ENCODE data around the gene C19orf38.

C19orf38 gene, protein sequence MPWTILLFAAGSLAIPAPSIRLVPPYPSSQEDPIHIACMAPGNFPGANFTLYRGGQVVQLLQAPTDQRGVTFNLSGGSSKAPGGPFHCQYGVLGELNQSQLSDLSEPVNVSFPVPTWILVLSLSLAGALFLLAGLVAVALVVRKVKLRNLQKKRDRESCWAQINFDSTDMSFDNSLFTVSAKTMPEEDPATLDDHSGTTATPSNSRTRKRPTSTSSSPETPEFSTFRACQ

DNA sequence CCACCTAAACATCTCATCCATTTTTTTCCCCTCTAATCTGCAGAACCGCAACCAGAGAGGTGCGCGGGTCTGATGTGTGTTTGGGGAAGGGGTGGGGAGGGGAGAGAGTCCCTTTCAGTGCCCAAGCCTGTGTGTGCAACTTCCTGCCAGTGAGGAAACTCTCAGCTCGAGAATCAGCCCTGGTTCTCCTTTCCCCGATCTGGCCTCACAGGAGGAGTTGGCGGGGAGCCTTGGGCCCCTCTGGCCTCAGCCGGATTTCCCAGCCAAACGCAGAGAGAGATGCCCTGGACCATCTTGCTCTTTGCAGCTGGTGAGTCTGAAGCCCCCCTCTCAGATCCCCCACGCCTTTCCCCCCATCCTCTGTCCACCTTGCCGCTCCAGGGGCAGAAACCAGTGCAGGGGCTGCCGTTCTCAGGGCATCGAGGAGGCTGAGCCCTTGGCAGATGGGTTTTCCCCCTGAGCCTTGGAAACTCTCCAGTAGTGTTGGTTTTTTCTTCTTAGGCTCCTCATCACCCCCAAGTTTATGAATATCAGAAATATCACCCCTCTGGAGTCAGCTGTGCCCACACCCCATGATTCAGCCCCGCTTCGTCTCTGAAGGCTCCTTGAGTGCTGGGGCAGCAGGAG is at the start of gene C19orf38:
TSS of gene C19orf38 (plus strand) at position 186 of the 627 bp plus-strand sequence. CDS start at position 280, 94 bp downstream.
- DNase-seq: no peak

DNA sequence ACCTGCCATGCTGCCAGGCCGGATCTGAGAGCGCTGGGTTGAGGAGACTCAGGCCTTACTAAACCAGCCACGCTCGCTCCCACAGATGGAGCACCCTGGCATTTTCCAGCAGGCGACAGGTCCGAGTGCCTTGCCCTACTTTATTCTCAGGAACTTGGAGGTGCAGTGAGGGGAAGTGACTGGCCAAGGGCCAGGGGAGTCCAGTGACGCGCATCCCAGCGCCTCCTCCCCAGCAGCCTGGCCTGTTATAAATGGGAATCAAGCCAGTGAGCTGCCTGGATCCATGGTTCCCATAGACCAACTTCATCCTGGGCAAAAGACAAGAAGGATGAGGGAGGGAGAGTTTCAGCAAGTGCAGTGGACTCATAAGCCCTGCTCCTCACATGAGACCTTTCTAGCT is 47.7 kb upstream of the C19orf38 start:
- no peak for DNase-seq

DNA sequence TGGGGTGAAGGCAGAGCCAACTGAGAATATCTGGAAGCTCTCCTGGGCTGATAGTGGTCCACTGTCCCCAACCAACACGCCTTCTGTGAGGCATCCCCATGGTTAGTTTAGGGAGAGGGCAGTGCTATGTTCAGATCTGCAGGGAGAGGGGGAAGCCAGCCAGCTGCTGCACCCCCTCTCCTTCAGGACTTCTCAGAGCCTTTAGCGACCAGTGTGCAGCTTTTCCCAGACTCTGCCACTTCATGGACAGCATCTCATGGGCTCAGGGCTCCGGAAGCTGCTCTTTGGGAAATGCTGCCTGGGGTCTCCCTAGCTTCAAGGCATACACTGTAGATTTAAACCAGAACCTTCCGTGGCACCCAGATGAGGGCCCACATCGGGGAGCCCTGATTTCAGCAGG is 45.7 kb upstream of the C19orf38 start:
- DNase-seq: no peak

DNA sequence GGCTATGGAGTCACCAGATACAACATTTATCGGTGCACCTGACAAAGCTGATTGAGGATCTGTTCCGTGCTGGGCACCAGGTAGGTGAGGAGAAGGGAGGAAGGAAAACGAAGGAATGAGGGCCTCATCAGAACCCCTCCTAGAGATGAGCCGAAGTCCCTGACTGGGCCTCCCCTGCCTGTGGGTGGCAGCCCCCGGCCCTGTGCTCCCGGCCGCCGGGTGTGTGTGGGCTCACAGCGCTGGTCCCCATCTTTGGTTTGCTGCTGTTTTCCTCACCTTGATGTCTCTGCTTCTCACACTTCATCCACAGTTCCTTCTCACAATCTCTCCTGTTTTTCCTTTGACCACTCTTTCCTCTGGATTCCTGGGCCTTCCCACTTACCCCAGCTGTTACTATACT is 45.0 kb upstream of the C19orf38 start:
- no peak for DNase-seq

DNA sequence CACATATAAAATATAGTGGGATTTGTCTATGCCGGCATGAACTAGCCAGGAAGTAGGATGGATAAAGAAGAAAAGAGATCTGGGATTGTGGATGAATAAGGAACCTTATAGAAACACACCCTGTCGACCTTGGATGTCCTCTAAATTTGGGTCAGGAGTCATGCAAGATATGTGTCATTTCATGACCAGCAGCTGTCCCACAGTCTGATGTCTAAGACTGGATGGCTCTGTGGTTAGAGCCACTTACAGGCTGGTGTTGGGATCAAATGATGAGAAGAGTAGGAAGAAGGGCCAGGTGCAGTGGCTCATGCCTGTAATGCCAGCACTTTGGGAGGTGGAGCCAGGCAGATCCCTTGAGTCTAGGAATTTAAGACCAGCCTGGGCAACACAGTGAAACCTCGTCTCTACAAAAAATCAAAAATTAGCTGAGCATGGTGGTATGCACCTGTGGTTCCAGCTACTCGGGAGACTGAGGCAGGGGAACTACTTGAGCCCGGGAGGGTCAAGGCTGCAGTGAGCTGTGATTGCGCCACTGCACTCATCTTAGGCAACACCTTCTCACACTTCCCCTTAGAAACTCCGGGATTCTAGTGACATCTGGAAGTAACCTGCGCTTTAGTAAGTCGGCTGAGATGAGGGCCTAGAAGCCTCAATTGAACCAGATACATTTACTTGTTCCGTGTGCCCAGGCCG is 43.0 kb upstream of the C19orf38 start:
- no peak for DNase-seq

DNA sequence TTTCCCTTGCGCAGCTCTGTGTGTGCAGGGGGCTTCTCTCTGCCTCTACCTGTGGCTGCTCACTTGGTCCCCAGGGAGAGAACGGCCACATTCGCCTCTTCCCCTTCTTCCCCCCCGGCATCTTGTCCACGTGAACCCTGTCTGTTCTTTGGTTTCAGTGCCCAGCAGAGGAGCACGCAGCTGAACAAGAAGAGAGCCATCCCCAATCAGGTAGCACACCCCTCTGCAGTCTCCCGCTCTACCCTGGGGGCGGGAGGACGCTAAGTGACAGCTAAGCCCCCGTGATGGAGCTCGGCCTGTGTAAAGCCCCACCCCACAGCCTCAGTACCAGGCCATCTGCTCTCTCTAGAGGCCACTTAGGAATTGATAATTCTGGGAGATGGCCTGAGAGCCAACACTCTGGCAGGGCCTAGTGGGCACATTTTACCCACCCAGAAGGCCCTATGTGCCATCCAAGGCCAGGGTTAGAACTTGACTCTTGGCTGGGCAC is 42.4 kb upstream of the C19orf38 start:
- DNase-seq: no peak

DNA sequence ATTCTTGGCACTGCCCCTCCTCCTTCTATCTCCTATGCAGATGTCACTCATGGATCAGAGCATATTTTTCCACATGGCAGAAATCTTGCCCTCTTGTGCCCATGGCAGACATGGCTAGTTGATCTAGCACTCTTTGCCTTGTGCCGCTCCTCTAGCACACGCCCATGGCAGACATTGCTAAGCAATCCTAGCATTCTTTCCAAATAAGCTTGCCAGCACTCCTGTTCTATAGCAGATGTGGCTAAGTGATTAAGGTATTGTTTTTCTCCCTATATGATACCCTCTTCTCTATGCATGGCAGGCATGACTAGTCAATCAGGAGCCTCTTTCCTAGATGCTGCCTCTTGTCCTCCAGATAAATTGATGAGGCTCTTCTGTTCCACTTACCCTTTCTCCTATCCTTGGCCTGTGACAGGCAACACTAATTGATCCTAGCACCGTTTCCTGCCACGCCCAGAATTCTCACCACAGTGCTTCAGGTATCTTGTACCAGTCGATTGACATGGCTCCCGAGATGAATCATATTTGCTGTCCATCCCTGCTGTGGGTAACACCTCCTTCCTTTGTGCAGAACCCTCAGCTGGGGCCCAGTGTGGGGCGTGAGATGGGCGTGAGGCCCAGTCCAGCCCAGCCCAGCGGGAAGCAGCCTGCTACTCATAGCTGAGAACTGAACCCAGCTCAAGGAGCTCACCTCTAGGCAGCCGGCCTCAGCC is 39.1 kb upstream of the C19orf38 start:
- DNase-seq: no peak

DNA sequence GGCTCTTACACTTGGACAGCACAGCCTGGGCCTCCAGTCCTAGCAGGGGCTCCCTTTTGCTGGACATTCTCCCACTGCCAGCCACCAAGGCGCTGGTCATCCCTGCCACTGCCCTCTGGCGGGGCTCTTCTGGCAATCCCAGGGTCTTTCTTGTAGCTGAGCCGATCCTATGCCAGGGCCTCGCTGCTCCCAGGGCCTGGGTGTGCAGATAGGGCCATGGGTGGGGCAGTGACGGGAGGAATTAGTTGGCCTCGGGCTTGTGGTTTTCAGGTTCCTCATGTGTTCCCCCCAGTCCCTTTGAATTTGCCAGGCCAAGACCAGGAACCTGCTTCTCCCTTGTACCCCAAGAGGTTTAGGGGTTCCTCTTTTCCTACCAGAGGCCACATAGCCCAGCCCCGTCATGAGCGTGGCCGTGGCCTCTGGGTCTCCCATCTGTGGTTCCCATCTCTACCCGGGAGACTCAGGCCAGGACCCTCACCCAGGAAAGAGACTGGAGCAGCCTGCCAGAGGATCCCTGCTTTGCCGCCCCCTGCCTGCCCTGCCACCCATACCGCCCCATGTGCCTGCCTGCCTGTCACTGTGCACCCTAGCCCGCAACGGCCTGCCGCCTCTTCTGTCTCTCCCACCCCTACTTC is 38.4 kb upstream of the C19orf38 start:
- DNase-seq: no peak

DNA sequence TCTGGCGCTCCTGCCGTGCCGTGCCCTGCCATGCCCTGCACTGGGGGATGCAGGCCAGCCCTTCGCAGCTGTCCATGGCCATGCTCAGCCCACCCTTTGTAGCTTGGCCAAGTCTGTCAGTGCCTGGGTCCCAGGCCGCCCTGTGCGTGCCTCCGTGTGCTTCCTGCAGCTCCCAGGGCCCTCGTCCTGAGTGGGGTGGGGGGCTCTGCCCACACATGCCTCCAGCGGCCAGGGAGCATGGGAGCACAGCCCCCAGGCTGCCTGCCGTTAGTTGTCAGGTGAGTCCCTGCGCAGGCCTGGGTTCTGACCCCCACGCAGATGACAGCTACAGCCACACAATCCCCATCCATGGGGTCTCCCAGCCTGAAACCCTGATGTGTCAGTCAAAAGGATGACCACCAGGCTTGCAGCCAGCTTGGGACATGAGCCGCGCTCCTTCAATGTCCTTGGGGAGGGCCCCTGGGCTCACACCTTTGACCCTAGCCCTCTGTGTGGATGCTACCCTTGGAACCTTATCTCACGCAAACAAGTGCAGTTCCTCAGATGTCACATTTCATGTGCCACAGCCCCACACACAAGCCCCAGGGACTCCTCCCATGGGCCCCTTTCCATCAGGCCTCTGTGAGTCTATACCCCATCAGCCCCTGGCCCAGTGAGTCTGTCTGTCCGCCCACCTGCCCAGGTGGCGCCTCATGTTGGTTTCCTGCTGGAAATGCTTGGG is 36.7 kb upstream of the C19orf38 start:
- DNase-seq: no peak

DNA sequence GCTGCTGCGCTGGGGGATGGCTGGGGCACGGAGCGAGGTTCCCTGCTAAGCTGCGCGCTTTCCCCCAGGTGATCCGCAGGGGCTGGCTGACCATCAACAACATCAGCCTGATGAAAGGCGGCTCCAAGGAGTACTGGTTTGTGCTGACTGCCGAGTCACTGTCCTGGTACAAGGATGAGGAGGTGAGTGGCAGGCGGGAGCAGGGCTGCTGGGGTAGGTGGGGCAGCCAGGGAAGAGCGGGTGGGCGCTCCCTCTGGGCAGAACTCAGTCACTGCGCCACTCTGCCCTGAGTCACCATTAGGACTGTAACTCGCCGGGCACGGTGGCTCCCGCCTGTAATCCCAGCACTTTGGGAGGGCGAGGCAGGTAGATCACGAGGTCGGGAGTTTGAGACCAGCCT is 36.0 kb upstream of the C19orf38 start:
- no peak for DNase-seq

DNA sequence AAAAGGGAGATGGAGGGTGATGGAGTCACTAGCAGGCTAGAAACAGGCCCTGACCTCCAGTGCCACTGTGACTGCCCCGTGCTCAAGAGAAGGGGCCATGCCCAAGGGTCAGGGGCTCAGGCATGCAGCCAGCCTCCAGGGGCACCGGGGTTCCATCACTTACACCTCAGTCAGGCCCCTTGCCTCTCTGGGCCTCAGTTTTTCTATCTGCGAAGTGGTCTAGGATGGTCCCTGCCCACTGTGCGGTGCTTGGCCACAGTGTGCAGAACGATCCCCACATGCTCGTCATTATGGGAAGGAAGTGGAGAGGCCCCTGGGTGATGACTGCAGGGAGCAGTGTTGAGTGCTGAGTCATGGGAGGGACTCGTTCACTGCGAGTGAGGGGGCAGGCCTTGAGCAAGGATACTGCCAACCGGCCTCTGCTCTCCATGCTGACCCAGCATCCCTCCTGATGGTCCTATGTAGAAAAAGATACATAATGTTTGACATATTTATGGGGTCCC is 35.3 kb upstream of the C19orf38 start:
- no peak for DNase-seq

DNA sequence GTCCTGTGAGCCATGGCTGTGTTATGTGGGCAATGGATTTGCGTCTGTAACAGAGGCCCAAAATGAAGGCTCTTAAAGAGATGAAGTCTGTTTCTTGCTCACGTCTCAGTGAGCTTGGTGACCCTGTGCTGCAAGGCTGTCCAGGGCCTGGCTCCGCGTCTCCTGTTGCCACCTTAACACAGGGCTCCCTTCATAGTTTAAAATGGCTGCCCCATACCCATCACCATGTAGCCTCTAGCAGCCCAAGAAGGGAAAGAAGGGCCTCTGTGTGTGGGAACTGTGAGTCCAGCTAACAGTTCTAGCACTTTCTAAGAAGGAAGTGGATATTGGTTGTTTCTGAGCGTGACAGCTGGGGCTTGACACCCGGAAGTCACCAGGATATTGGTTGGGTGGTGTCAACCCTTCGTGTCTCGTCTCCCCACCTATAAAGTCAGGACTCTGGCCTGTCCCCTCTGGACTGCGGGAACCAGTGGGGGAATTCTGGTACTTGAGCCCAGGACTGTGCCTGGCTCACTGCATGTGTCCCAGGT is 33.1 kb upstream of the C19orf38 start:
- no peak for DNase-seq

DNA sequence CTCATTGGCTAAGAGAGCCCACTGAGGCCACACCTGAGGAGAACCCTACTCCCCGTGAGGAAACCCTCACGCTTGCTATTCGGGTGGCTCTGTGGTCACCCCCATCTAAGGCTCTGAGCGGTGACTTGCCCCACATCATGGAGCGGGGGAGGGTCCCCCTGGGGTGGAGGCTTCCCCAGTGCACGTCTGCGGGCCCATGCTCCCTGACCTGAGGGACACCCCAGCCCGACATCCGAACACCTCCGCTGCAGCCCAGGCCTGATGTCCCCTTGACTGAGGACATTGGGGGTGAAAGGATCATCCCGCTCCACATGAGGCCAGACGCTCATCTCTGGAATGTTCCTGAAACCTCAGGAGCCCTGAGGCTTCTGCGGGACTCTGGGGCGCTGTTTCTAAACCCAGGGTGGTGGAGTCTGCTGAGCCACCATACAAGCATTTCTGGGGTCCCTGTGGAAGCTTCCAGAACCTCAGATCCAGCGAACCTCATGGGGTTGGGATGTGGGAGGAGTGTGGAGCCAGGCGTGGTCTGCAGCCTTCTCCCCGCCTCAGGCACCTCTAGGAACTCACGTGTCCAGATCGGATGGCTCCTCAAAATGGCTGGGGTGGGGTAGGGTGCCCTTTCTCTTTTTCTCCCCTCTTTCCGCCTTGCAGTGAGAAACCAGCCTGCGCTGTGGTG is 32.1 kb upstream of the C19orf38 start:
- no peak for DNase-seq

DNA sequence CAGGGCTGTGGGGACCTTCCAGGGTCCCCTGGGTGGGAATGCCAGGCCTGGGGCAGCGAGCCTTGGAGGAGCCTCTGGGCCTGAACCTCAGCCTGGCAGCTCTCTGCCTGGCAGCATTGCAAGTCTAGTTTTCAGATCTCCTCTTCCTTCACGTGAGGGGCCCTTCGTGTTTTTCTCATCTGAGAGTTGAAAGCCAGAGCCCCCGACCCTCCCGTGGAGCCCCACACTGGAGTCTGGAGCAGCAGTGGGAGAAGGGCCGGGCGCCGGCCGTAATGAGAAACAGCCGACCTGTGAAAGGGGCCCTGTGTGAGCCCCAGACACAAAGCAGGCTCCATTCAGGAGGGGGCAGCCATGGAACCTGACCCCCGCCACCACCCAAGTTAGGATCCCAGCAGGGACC is 31.5 kb upstream of the C19orf38 start:
- no peak for DNase-seq

DNA sequence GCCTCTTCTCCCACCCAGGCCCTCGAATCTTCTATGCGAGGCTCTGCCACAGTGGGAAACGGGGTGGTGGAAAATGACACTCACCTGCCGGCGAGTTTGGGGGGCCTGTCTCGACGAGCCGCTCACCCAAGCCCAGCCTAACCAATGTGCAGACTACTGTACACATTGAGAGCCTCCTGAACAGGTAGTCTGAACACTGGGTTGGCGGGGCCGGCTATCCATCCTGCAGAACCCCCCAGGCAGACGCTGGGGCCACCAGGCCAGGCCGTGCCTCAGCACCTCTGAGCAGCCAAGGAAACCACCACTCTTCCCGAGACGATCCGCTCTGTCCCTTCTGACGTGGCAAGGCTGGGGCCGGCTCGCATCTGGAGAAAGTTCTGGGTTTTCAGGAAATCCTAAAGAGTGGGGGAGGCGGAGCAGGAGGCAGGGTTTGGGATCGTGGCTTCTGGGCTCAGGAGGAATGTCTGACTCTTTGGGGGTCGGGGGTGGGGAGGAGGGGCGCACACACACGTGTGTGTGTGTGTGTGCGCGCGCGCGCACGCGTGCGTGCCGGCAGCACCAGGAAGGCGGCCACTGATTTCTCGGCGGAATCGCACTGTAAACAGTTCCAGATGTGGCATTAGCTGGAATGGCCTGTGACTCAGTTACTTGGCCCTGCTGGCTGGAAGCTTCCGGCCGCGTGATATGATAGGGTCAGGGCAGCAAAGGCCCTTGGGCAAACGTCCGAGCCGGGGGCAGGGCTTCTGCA is 30.8 kb upstream of the C19orf38 start:
- DNase-seq: no peak

DNA sequence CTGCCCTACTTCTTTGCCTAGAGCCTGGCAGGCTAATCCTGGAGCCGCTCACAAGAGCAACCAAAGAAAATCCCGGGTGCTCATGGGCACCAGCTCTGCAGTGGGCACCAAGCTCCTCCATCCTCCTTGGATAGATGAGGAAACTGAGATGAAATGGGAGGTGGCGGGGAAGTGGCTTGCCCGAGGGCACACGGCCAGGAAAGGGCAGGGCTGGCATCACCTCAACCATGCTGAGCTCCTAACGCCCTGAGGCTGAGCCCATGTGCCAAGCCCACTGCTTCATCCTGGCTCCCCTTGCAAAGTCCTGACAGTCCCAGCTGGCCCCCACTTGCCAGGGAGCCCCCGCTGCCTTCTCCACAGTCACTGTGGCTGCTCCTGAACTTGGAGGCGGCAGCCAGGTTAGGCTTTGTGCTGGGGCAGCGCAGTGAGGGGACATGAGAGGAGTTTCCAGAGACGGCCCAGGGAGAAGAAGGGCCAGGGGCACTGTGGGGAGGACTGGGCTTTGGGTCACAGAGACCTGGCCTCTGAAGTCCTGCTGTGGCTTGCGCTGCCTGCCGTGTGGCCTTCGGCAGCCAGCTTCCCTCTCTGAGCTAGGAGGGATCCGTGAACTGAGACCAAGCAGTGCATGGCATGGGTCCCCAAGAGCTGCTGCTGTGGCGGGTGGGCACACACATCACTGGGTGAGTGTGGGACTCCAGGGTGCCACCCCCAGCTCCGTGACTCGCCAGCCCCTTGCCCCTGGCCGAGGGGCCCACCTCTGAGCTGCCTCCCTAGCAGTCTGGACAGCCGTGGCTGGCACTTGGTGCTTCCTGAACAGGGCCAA is 29.7 kb upstream of the C19orf38 start:
- no peak for DNase-seq

DNA sequence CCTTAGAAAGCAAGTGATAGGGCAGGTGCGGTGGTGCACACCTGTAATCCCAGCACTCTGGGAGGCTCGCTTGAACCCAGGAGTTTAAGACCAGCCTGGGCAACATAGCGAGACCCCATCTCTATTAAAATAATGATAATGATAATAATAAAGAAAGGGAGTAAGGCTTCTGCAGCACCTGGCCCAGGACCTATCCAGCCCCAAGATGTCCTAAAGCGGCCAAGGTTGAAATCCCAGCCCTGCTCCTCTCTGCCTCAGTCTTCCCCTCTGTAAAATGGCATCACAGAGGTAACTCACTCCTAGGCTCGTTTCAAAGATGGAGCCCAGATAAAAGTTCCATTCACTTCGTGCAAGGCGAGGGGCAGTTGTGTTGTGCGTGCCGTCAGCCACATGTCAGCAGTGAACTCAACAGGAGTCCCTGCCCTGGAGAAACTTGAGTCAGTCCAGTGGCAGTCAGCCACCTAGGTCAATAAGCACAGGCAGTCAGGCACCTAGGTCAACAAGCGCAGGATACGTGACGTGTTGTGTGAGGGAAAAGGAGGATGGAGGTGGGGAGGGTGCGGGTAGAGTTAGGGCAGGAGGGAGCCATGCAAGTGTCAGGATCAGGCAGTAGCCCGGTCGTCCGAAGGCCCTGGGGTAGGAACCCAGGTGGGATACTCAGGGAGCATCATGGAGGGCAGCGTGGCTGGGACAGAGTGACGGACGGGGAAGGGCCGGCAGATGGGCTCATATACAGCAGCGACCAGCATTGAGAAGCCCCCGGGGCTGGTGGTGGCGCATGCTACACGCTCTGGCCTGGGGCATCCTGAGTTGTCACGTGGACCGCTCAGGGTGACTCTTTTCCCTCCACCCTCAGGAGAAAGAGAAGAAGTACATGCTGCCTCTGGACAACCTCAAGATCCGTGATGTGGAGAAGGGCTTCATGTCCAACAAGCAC is 28.8 kb upstream of the C19orf38 start:
- no peak for DNase-seq

DNA sequence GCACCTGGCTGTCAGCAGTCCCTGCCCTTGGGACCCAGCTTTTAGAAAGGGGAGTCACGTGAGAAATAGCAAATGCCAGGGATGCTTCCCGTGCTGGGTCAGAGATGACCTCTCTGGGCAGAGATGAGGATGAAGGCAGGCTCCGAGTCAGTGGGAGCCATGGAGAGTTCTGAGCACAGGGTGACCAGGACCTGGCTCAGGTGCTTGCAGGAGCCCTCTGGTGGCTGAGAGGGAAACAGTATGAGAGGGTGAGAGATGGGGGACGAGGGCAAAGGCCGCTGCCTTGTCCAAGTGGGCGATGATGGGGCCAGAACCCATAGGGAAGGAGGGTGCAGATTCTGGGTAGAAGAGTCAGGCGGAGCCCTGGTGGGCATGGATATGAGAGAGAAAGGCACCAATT is 28.0 kb upstream of the C19orf38 start:
- DNase-seq: no peak
